Aorta (tissue), 5 donors: ENCODE data around the gene SRGAP1. TPM values are rescaled to one million over a fixed set of nuclear protein-coding genes. Genes with fewer than 3 reads are reported as not detected.

Experiments used
- ATAC-seq: fragments of 200-7000 bp; cut with Tn5 transposase; one replicate; pipeline ENCODE4 v1.9.1; 2022; ENCODE audit warnings: moderate library complexity; ENCODE audit not compliant: low FRiP score
- DNase-seq, 2 donors: peaks; one replicate each; pipeline ENCODE4 v3.0.0-alpha.2; 2020
- H3K27ac ChIP-seq, 2 donors: one replicate each; pipeline ENCODE4 v1.5.1; 2013; ENCODE audit warnings: low read length in 2 of 2, mild to moderate bottlenecking in 2 of 2, moderate library complexity in 2 of 2, control low read depth in 1 of 2, inconsistent platforms in 1 of 2, low read depth in 1 of 2
- H3K27me3 ChIP-seq, 2 donors: one replicate each; pipeline ENCODE4 v1.6.1; 2013; ENCODE audit warnings: control low read depth in 1 of 2, low read length in 1 of 2, mild to moderate bottlenecking in 1 of 2, moderate library complexity in 1 of 2; ENCODE audit not compliant: insufficient read depth in 2 of 2, control insufficient read depth in 1 of 2
- H3K36me3 ChIP-seq, 2 donors: one replicate each; pipeline ENCODE4 v1.6.1; 2013; ENCODE audit warnings: control low read depth in 1 of 2, low read length in 1 of 2, mild to moderate bottlenecking in 1 of 2; ENCODE audit not compliant: insufficient read depth in 2 of 2, control insufficient read depth in 1 of 2
- H3K4me1 ChIP-seq, 2 donors: one replicate each; pipeline ENCODE4 v1.6.1; 2013; ENCODE audit warnings: low read length in 2 of 2, control low read depth in 1 of 2, mild to moderate bottlenecking in 1 of 2, moderate library complexity in 1 of 2; ENCODE audit not compliant: insufficient read depth in 2 of 2, control insufficient read depth in 1 of 2
- H3K4me3 ChIP-seq, 2 donors: one replicate each; pipeline ENCODE4 v1.5.1; 2013; ENCODE audit warnings: low read length in 2 of 2, control low read depth in 1 of 2, mild to moderate bottlenecking in 1 of 2
- H3K9me3 ChIP-seq: one replicate; pipeline ENCODE4 v1.6.1; 2013; ENCODE audit warnings: mild to moderate bottlenecking, low read length; ENCODE audit not compliant: control insufficient read depth
- WGBS, 2 donors: extraction: QIAGEN DNeasy Blood & Tissue Kit; methylation state at CpG; one replicate each; pipeline ENCODE4 v1.1.7; 2013; 5-methylcytosine and 5-hydroxymethylcytosine counted together
- intact Hi-C, 2 donors: fragments of 100-400 bp; cut with DNase I; formaldehyde crosslinking; loops; one replicate each; pipeline versions ENCODE4 v1.14.2 to v1.15.0; 2022
- polyA plus RNA-seq, 2 donors: library from polyadenylated mRNA; stranded (reverse); fragments of 200-250 nt; gene quantifications; one replicate each; pipeline ENCODE4 v1.2.3, GENCODE V29; 2013
- total RNA-seq, 2 donors: library from RNA; stranded (reverse); fragmentation: NEBNext Ultra II Directional; extraction: Animal tissue kit (Norgen Biotek cat#: 25700); gene quantifications; one replicate each; pipeline ENCODE4 v1.2.1, GENCODE V29; 2021
- donor health status: healthy with polysubstance abuse.
- donor health status: Bipolar disorder and iron deficiency.
- donor health status: DM: no; HTN: no; CAD: no.
- donor health status: DM: no; HTN: no; CAD: no.
- donor health status: DM: yes; HTN: yes; CAD: no.

The SRGAP1 gene
- total and polyA plus RNA-seq, 4 donors = 0.88 to 15.5 (median 6.0) TPM

DNA sequence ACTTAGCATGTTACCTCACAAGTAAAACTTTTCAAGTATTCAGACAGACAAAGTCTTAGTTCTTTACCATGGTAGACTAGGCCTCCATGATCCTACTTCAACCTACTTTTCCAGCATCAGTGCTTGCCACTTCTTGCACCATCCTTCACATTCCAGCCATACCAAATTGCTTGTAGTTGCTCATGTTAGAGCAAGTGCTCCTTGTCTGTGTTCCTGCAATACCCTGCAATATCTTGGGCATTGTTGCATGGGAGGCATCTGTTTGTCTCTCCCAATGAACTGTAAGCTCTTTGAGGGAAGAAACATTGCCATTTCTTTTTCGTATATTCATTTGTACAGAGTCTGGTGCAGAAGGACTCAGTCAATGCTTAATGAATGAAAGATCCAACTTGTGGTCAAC, 78.0 kb downstream of the SRGAP1 start:
- 92 to 95% methylated on average over 1 of the region's 1 CpG for WGBS, 2 donors
- Histone ChIP-seq H3K36me3 (no peaks in the 10 kb centered on the region), H3K4me3 (no peak overlapping the region), H3K9me3 (no peaks in the 10 kb centered on the region), H3K4me1 (no peaks in the 10 kb centered on the region), H3K27me3 (no peaks in the 10 kb centered on the region), H3K27ac (no peak overlapping the region)
- no peak for ATAC-seq
- DNase-seq = no peak
- intact Hi-C loops = no loop called here

DNA sequence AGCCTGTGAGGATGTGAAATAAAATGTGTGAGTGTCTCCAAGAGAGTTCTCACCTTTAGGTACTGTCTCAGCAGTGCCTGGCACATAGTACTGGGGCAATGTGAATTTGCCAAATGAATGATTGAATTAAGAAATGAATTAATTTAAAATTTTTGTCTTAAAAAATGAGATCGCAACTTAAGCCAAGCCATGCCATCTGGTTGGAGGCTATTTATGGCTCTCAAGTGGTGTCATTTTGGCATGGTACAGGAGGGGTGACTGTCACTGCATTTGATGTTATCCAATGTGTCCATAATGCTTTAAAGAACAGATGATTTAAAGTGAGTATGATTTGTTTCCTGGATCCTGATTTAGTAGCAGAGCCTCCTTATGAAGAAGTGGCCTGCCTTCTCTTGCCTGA, 80.3 kb downstream of the SRGAP1 start:
- intact Hi-C loops = no loop called here
- H3K36me3 ChIP-seq = no peaks in the 10 kb centered on the region
- no peak overlapping the region for H3K4me3 ChIP-seq
- H3K27me3 ChIP-seq = no peaks in the 10 kb centered on the region
- 0 to 60% methylated on average over 1 of the region's 1 CpG for WGBS, 2 donors
- no peak for ATAC-seq
- no peaks in the 10 kb centered on the region for H3K9me3 ChIP-seq
- H3K4me1 ChIP-seq = no peaks in the 10 kb centered on the region
- DNase-seq = no peak
- no peak overlapping the region for H3K27ac ChIP-seq

GRCh38 chr12:63927511-63927910, 83.0 kb downstream of the SRGAP1 start:
- intact Hi-C loops = no loop called here
- Histone ChIP-seq H3K4me3 (no peak overlapping the region), H3K27ac (no peak overlapping the region), H3K36me3 (no peaks in the 10 kb centered on the region), H3K4me1 (no peaks in the 10 kb centered on the region), H3K27me3 (no peaks in the 10 kb centered on the region), H3K9me3 (no peaks in the 10 kb centered on the region)
- DNase-seq = no peak
- WGBS, 2 donors = 93 to 99% methylated on average over 2 of the region's 2 CpGs
- no peak for ATAC-seq

GRCh38 chr12:63928305-63928704, 83.8 kb downstream of the SRGAP1 start:
- no peak for DNase-seq
- Histone ChIP-seq H3K4me3 (no peak overlapping the region), H3K36me3 (no peaks in the 10 kb centered on the region), H3K9me3 (no peaks in the 10 kb centered on the region), H3K27me3 (no peaks in the 10 kb centered on the region), H3K4me1 (no peaks in the 10 kb centered on the region), H3K27ac (no peak overlapping the region)
- intact Hi-C loops = no loop called here
- WGBS, 2 donors = 74 to 81% methylated on average over 2 of the region's 2 CpGs
- ATAC-seq = no peak

DNA sequence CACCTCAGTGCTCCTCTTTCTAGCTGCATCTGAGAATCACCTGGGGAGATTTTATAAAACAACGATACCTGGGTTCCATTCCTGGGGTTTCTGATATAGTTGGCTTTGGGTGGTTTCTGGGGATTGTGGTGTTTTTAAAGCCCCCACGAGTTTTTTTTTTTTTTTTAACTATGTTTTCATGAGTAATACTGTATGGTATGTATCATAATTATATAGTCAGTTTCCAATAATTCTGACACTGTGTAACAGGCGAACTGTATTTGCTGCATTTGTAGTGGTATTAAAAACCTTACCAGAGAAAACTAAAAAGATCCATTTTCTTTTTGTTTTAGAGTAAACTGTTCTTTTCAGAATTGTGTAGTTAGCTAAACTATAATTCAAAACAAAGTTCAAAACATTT, 84.9 kb downstream of the SRGAP1 start:
- WGBS, 2 donors = 78 to 80% methylated on average over 3 of the region's 3 CpGs

GRCh38 chr12:63930971-63931370, 86.5 kb downstream of the SRGAP1 start:
- no peak for ATAC-seq

More for the DNA sequence above, 84.9 kb downstream of the SRGAP1 start:
- Histone ChIP-seq H3K27ac (no peak overlapping the region), H3K9me3 (no peaks in the 10 kb centered on the region), H3K4me3 (no peak overlapping the region), H3K36me3 (no peaks in the 10 kb centered on the region), H3K4me1 (no peaks in the 10 kb centered on the region), H3K27me3 (no peaks in the 10 kb centered on the region)
- ATAC-seq (no peak), DNase-seq (no peak)
- intact Hi-C loops = no loop called here

GRCh38 chr12:63931703-63932102, 87.2 kb downstream of the SRGAP1 start:
- intact Hi-C loops = no loop called here
- Histone ChIP-seq H3K36me3 (no peaks in the 10 kb centered on the region), H3K27ac (no peak overlapping the region), H3K27me3 (no peaks in the 10 kb centered on the region), H3K4me1 (no peaks in the 10 kb centered on the region), H3K4me3 (no peak overlapping the region), H3K9me3 (no peaks in the 10 kb centered on the region)
- ATAC-seq (no peak), DNase-seq (no peak)
- WGBS, 2 donors = 98 to 100% methylated on average over 1 of the region's 1 CpG

More at GRCh38 chr12:63930971-63931370, 86.5 kb downstream of the SRGAP1 start:
- DNase-seq = no peak
- intact Hi-C loops = no loop called here
- Histone ChIP-seq H3K27ac (no peak overlapping the region), H3K4me3 (no peak overlapping the region), H3K9me3 (no peaks in the 10 kb centered on the region), H3K4me1 (no peaks in the 10 kb centered on the region), H3K27me3 (no peaks in the 10 kb centered on the region), H3K36me3 (no peaks in the 10 kb centered on the region)
- 81 to 85% methylated on average over 3 of the region's 3 CpGs for WGBS, 2 donors

DNA sequence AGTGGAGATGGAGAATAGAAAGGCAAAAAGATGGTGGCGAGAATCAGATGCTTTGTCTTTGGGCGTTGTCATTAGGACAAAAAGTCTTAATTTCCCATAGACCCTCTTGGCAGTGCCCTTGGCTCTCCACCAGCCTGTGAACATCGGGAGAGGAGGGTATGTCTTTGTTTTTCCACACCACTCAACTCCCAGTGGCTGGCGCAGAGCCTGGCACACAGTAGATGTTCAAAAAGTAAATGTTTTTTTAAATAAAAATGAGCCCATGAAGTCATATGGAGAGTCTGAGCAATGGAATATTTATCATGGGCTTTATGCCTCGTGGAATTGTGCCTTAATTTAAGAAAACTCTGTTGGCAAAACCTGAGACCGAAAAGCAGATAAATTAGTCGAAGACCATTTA, 90.4 kb downstream of the SRGAP1 start:
- 31 to 33% methylated on average over 7 of the region's 7 CpGs for WGBS, 2 donors
- intact Hi-C loops = no loop called here

GRCh38 chr12:63935361-63935760, 90.9 kb downstream of the SRGAP1 start:
- intact Hi-C loops = no loop called here
- no peak overlapping the region for H3K27ac ChIP-seq
- H3K4me3 ChIP-seq = no peak overlapping the region
- ATAC-seq = no peak
- H3K36me3 ChIP-seq = no peaks in the 10 kb centered on the region
- DNase-seq = no peak
- H3K9me3 ChIP-seq = no peaks in the 10 kb centered on the region
- no peaks in the 10 kb centered on the region for H3K4me1 ChIP-seq
- H3K27me3 ChIP-seq = no peaks in the 10 kb centered on the region

More for the DNA sequence above, 90.4 kb downstream of the SRGAP1 start:
- ATAC-seq (no peak), DNase-seq (no peak)
- H3K4me1 ChIP-seq = no peaks in the 10 kb centered on the region
- no peaks in the 10 kb centered on the region for H3K27me3 ChIP-seq
- H3K9me3 ChIP-seq = no peaks in the 10 kb centered on the region
- no peak overlapping the region for H3K4me3 ChIP-seq
- H3K36me3 ChIP-seq = no peaks in the 10 kb centered on the region
- no peak overlapping the region for H3K27ac ChIP-seq
